Activated CD4-positive, alpha-beta T cell treated with anti-CD3 and anti-CD28 coated beads for 36 hours (primary cell): ENCODE results near the gene DIRAS3. TPM values are rescaled to one million over a fixed set of nuclear protein-coding genes. Genes with fewer than 3 reads are reported as not detected.
"Not testable (repeated sequence)": the region's sequence is repeated elsewhere in the genome, so short reads cannot be mapped to it uniquely, and the experiment has no call there.

Experiments
- ATAC-seq: fragments of 200-7000 bp; cut with Tn5 transposase; one replicate; pipeline ENCODE4 v1.10.0; 2021; ENCODE audit warnings: mild to moderate bottlenecking, moderate library complexity
- CTCF ChIA-PET: fragments of 350-600 bp; sonication (Branson Sonifier 250); formaldehyde crosslinking; loops from one replicate; lab custom pipeline; 2021; ENCODE audit warnings: antibody characterized with exemption; lab: Charles Lee
- POLR2A ChIA-PET: fragments of 350-600 bp; sonication (Branson Sonifier 250); formaldehyde crosslinking; loops from one replicate; lab custom pipeline; 2021; ENCODE audit warnings: antibody characterized with exemption, inconsistent platforms; lab: Charles Lee
- DNase-seq: peaks from one replicate; pipeline ENCODE4 v3.0.0-alpha.2; 2020
- H3K27ac Mint-ChIP-seq: one replicate; pipeline ENCODE4 v1.8.0; 2021; ENCODE audit warnings: mixed read lengths
- H3K27me3 Mint-ChIP-seq: one replicate; pipeline ENCODE4 v1.8.0; 2021; ENCODE audit warnings: mixed read lengths
- H3K36me3 Mint-ChIP-seq: one replicate; pipeline ENCODE4 v1.8.0; 2021; ENCODE audit warnings: low read depth, mixed read lengths
- H3K4me1 Mint-ChIP-seq: one replicate; pipeline ENCODE4 v1.8.0; 2021; ENCODE audit warnings: mixed read lengths
- H3K4me3 Mint-ChIP-seq: one replicate; pipeline ENCODE4 v1.8.0; 2021; ENCODE audit warnings: mild to moderate bottlenecking, moderate library complexity, mixed read lengths
- H3K9me3 Mint-ChIP-seq: one replicate; pipeline ENCODE4 v1.8.0; 2021; ENCODE audit warnings: low read depth, mixed read lengths
- intact Hi-C, 2 experiments: fragments of 100-400 bp; cut with DNase I in 1 of 2; cut with micrococcal nuclease in 1 of 2; formaldehyde crosslinking; loops; one replicate each; pipeline versions ENCODE4 v1.14.2 to v1.15.1; 2022 to 2024; cut with DNase I, micrococcal nuclease
- total RNA-seq, 2 experiments: library from RNA; stranded (reverse); gene quantifications; one replicate each; pipeline ENCODE4 v1.2.3, GENCODE V29; 2021

Gene DIRAS3, protein sequence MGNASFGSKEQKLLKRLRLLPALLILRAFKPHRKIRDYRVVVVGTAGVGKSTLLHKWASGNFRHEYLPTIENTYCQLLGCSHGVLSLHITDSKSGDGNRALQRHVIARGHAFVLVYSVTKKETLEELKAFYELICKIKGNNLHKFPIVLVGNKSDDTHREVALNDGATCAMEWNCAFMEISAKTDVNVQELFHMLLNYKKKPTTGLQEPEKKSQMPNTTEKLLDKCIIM
- total RNA-seq: under 1 TPM in 1 of 2 experiments, not detected in 1; 0.16 TPM

DNA sequence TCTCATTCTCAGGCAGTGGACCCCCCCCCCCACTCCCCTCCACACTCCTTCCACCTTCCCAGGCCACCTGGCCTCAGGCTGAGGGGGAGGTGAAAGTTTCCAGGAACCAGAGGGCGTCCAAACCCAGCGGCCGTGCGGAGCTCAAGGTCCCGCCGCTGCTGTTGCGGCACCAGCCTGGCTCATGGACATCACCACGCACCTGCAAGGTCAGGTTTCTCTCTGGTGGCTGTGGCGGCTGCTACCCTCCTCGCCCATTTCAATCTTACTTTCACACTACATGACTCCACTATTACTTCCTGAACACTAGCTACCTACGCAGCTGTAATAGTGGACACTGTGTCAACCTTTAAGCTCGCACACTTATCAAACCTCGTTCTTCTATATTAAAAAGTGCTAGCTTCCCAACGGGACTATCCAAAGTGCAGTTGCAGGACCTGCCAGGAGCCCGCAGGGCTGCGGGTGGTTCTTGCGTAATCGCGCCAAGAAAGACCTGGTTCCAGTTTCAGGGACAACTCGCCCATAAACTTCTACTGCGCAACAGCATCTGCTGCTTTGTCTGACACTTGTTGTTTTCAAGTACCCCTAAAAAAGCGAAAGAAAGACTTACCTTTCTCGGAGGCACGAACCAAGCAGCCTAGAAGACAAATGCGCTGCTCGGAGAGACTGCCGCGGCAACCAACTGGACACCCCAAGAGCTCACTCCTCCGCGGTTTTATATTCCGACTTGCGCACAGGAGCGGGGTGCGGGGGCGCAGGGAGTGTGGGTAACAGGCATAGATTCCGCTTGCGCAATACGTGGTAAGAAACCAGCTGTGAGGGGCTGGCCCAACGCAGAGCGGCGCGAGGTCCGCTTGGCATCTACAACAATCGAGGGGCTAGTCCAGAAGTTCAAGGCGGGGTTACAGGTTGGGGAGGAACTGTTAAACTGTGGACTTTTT lies at the start of gene DIRAS3:
TSS of gene DIRAS3 (minus strand) at position 687 of the 938 bp plus-strand sequence. CDS start 3,330 bp downstream, outside the sequence.
- H3K27me3 Mint-ChIP-seq: peaks cover 19% of the 10 kb centered on the region
- no peak within 1 kb of the TSS for H3K4me3 Mint-ChIP-seq
- CTCF ChIA-PET: no interaction called here
- ATAC-seq: no peak
- peaks cover 3% of the 10 kb centered on the region for H3K4me1 Mint-ChIP-seq
- peak; percentile 38 for DNase-seq
- POLR2A ChIA-PET: no interaction called here
- no peaks in the 10 kb centered on the region for H3K9me3 Mint-ChIP-seq
- H3K36me3 Mint-ChIP-seq: no peaks in the 10 kb centered on the region
- intact Hi-C loops: loop anchor here in 1 of 2 experiments (5.0 kb wide), 1 partner anchor 198 kb away; no protein-coding TSS in a partner anchor
- no peak within 1 kb of the TSS for H3K27ac Mint-ChIP-seq

DNA sequence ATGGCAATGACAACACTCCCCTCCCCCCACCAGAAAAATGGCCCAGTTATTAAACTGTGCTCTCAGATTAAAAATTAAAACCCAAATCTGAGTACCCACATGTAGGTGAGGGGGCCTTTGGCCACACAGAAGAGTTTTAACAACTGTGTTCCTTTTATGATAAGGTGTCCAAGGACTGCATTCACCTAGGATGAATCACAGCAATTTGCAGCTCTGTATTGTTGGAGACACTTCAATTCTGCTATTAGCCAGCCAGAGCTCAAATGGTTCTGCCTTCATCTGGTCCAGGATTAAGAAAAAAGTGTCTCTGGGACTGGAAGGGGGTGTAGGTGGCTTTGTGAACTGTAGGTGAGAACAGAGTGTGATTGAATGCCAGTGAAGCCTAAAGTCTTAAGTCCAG lies 43.3 kb upstream of the DIRAS3 start:
- no peak for DNase-seq

DNA sequence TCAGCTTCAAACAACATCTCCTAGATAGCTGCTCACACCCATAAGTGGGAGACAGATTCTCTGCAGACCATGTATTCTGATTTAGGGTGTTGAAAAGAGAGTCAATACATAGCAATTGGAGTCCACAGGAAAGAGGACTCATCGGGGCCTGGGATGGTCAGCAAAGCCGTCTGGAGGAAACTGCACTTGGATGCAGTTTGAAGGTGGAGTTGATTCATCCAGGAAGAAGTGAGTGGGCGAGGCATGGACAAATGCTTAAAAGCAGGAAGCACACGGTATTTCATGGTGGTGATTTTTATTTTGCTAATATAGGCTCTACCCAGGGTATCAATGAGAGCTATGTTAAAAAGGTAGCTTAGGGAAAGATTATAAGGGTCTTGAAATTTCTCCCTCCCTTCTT lies 36.8 kb upstream of the DIRAS3 start:
- DNase-seq (no peak), ATAC-seq (no peak)
- Mint-ChIP-seq H3K27ac (no peak overlapping the region), H3K27me3 (peaks cover 2% of the 10 kb centered on the region), H3K9me3 (no peaks in the 10 kb centered on the region), H3K4me1 (no peaks in the 10 kb centered on the region), H3K4me3 (no peak overlapping the region), H3K36me3 (no peaks in the 10 kb centered on the region)
- ChIA-PET CTCF (no interaction called here), POLR2A (no interaction called here)
- intact Hi-C loops: no loop called here

More for the DNA sequence above, 43.3 kb upstream of the DIRAS3 start:
- Mint-ChIP-seq H3K36me3 (no peaks in the 10 kb centered on the region), H3K27me3 (peaks cover 6% of the 10 kb centered on the region), H3K9me3 (no peaks in the 10 kb centered on the region), H3K4me1 (no peaks in the 10 kb centered on the region), H3K4me3 (no peak overlapping the region), H3K27ac (no peak overlapping the region)
- ATAC-seq: no peak
- ChIA-PET POLR2A (interaction anchor here (0.7 kb wide), 1 partner anchor 256 kb away, joined by 4 read pairs; no protein-coding TSS in a partner anchor), CTCF (interaction anchor here (0.6 kb wide), 1 partner anchor 23 kb away, joined by 5 read pairs; no protein-coding TSS in a partner anchor)
- intact Hi-C loops: no loop called here

DNA sequence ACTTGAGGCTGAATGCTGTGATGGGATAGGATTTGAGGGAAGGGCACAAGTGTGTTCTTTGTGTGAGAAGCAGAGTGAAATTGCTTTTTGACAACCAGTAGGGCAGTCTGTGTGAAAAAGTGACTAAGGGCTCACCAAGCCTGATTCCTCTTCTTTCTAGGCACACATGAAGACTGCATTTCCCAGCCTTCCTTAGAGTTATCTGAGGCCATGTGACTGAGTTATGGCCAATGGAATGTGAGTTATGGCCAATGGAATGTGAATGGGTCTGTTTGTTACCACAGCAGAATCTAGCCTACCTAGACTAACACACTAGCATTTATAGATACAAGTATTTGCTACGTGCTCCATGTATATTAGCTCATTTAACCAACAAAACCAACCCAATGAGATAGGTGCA lies 35.3 kb upstream of the DIRAS3 start:
- ATAC-seq (no peak), DNase-seq (no peak)
- H3K4me1 Mint-ChIP-seq: no peaks in the 10 kb centered on the region
- intact Hi-C loops: no loop called here
- H3K4me3 Mint-ChIP-seq: no peak overlapping the region
- no peaks in the 10 kb centered on the region for H3K9me3 Mint-ChIP-seq
- ChIA-PET POLR2A (no interaction called here), CTCF (interaction anchor here (0.6 kb wide), 1 partner anchor 229 kb away, joined by 3 read pairs; no protein-coding TSS in a partner anchor)
- no peaks in the 10 kb centered on the region for H3K36me3 Mint-ChIP-seq
- H3K27me3 Mint-ChIP-seq: peaks cover 6% of the 10 kb centered on the region
- H3K27ac Mint-ChIP-seq: no peak overlapping the region

DNA sequence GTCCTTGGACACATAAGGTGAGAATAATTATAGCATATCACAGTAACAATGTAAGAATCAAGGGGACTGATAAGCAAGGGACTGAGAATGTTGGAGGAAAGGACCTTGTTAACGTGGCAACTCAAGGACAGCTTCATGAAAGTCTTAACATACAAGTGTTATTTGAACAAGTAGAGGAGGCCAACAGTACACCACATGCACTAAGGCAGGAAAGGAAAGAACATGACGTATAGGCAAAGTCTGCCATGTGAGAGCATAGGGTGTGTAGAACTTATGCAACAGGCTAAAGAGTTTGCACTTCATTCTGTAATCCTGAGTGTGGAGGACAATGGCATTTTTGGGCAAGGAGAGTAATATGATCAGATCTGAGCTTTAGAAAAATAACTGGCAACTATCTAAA lies 33.3 kb upstream of the DIRAS3 start:
- POLR2A ChIA-PET: interaction anchor here (0.6 kb wide), 1 partner anchor 226 kb away, joined by 3 read pairs; no protein-coding TSS in a partner anchor
- DNase-seq (no peak), ATAC-seq (no peak)
- Mint-ChIP-seq H3K4me1 (no peaks in the 10 kb centered on the region), H3K4me3 (no peak overlapping the region), H3K36me3 (no peaks in the 10 kb centered on the region), H3K27me3 (peaks cover 10% of the 10 kb centered on the region), H3K9me3 (no peaks in the 10 kb centered on the region), H3K27ac (no peak overlapping the region)
- intact Hi-C loops: no loop called here
- CTCF ChIA-PET: no interaction called here

DNA sequence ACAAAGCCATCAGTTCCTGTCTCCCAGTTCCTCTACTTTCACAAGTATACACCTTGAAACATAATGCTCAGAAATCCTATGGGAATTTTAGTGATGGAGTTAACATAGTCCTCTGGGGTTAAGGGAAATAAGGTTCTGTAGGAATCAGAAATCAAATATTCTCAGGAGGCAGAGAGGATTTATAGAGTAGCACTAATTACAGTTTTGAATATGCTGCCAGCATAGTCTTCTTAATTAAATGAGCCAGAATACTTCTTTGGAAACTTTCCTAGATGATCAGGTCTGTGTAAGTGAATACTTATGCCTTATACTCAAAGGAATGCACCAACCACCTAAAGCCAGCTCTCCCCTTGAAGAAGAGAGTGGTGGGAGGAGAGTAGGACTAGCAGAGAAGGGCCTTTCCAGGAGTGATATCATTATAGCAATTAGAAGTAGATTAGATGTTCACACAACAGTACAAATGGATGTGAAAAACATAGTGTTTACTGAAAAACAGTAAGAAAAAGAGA lies 31.4 kb upstream of the DIRAS3 start:
- no peak overlapping the region for H3K27ac Mint-ChIP-seq
- intact Hi-C loops: no loop called here
- no peaks in the 10 kb centered on the region for H3K4me1 Mint-ChIP-seq
- DNase-seq (no peak), ATAC-seq (no peak)
- ChIA-PET CTCF (interaction anchor here (0.5 kb wide), 1 partner anchor 114 kb away, joined by 3 read pairs; no protein-coding TSS in a partner anchor), POLR2A (no interaction called here)
- H3K4me3 Mint-ChIP-seq: no peak overlapping the region
- no peaks in the 10 kb centered on the region for H3K36me3 Mint-ChIP-seq
- no peaks in the 10 kb centered on the region for H3K9me3 Mint-ChIP-seq
- peaks cover 10% of the 10 kb centered on the region for H3K27me3 Mint-ChIP-seq

DNA sequence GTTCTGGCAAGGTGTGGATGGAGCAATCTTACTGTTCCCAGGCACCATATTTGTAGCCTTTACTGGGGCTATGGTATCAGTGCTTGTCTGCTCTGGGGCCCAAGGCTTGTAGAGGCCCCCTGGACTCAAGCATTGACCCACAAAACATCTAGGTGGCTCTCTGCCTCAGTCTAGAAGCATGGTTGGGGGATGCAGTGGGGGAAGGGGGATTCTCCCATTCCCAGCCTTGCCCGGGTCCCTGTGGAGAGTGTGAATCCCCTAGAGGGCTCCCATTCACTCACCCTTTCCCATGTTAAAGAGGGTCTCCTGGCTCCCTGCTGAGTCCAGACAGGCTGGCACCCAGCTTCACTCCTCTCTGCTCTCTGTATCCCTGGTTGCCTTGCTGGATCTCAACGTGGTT lies 28.2 kb upstream of the DIRAS3 start:
- Mint-ChIP-seq H3K36me3 (no peaks in the 10 kb centered on the region), H3K27me3 (peaks cover 10% of the 10 kb centered on the region), H3K4me3 (no peak overlapping the region), H3K9me3 (no peaks in the 10 kb centered on the region), H3K27ac (no peak overlapping the region), H3K4me1 (no peaks in the 10 kb centered on the region)
- POLR2A ChIA-PET: no interaction called here
- intact Hi-C loops: no loop called here
- CTCF ChIA-PET: interaction anchor here (0.7 kb wide), 1 partner anchor 13 kb away, joined by 4 read pairs; no protein-coding TSS in a partner anchor
- DNase-seq (no peak), ATAC-seq (no peak)

DNA sequence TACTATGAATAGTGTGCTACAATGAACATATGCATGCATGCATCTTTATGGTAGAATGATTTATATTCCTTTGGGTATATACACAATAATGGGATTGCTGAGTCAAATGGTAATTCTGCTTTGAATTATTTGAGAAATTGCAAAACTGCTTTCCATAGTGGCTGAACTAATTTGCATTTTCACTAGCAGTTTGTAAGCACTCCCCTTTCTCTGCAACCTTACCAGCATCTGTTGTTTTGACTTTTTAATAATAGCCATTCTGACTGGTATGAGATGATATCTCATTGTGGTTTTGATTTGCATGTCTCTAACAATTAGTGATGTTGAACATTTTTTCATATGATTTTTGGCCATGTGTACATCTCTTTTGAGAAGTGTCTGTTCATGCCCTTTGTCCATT lies 24.0 kb upstream of the DIRAS3 start:
- no peak for ATAC-seq
- Mint-ChIP-seq H3K4me3 (no peak overlapping the region), H3K27ac (no peak overlapping the region), H3K4me1 (no peaks in the 10 kb centered on the region), H3K36me3 (no peaks in the 10 kb centered on the region), H3K9me3 (no peaks in the 10 kb centered on the region), H3K27me3 (peaks cover 4% of the 10 kb centered on the region)
- CTCF ChIA-PET: no interaction called here
- DNase-seq: no peak
- POLR2A ChIA-PET: no interaction called here
- intact Hi-C loops: no loop called here

DNA sequence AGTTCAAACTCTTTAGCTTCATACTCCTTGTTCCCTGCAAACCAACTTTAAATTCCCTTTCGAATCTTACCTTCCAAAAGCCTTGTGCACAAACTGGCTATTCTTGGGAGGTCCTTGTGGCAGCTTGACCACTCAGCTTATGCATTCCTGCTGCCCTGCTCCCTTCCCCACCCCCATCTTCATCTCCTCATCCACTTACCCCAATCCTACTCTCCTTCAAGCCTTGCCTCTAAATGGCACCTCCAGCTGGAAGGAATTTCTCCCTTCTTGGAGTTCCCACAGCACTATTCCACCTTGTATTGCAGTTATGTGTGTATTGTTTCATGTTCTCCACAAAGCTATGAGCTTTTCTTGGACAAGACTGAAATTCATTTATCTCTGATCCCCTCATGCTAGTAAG lies 15.3 kb upstream of the DIRAS3 start:
- ChIA-PET POLR2A (interaction anchor here (0.6 kb wide), 1 partner anchor 161 kb away, joined by 4 read pairs; no protein-coding TSS in a partner anchor), CTCF (interaction anchor here (0.8 kb wide), 1 partner anchor 13 kb away, joined by 4 read pairs; no protein-coding TSS in a partner anchor)
- H3K27ac Mint-ChIP-seq: no peak overlapping the region
- no peaks in the 10 kb centered on the region for H3K4me1 Mint-ChIP-seq
- H3K9me3 Mint-ChIP-seq: no peaks in the 10 kb centered on the region
- H3K27me3 Mint-ChIP-seq: no peaks in the 10 kb centered on the region
- no peak overlapping the region for H3K4me3 Mint-ChIP-seq
- no peaks in the 10 kb centered on the region for H3K36me3 Mint-ChIP-seq
- DNase-seq: no peak
- intact Hi-C loops: no loop called here
- no peak for ATAC-seq

DNA sequence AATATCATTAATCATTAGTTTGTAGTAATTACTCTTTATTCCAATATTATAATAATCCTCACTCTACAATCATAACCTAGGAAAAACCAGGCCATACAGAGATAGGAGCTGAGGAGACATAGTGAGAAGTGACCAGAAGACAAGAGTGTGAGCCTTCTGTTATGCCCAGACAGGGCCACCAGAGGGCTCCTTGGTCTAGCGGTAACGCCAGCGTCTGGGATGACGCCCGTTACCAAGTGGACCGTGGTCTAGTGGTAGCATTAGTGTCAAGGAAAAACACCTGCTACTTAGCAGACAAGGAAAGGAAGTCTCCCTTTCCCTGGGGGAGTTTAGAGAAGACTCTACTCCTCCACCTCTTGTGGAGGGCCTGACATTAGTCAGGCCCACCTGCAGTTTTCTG lies 7.6 kb upstream of the DIRAS3 start:
- H3K27ac Mint-ChIP-seq, DNase-seq, H3K4me1 Mint-ChIP-seq, H3K27me3 Mint-ChIP-seq, POLR2A ChIA-PET, H3K9me3 Mint-ChIP-seq, intact Hi-C loops, H3K4me3 Mint-ChIP-seq, H3K36me3 Mint-ChIP-seq, ATAC-seq: not testable (repeated sequence)
- CTCF ChIA-PET: interaction anchor here (1.4 kb wide), 1 partner anchor 59 kb away, joined by 5 read pairs; no protein-coding TSS in a partner anchor

DNA sequence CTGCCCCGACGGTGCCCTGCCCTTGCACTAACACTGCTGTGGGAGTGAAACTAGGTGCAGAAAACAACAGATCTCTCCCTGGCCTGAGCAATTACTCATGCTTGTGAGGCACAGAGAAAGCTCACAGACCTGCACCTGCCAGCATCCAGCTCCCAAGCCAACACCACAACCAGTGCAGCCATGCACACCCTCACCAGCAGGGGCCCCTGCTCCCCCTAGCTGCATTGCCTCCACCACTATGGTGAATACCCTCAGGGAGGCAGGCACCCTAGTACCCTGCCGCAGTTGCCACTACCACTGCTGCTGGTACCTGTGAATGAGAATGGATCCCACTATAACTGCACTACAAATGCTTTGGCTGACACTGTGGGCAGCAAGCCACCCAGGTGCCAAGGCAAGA lies 7.1 kb upstream of the DIRAS3 start:
- Mint-ChIP-seq H3K27ac (no peak overlapping the region), H3K4me3 (no peak overlapping the region), H3K27me3 (no peaks in the 10 kb centered on the region), H3K9me3 (no peaks in the 10 kb centered on the region), H3K36me3 (no peaks in the 10 kb centered on the region), H3K4me1 (no peaks in the 10 kb centered on the region)
- DNase-seq (no peak), ATAC-seq (no peak)
- intact Hi-C loops: no loop called here
- ChIA-PET CTCF (interaction anchor here (1.4 kb wide), 1 partner anchor 60 kb away, joined by 5 read pairs; no protein-coding TSS in a partner anchor), POLR2A (interaction anchor here (0.6 kb wide), 1 partner anchor 1062 kb away, joined by 9 read pairs; no protein-coding TSS in a partner anchor)
